CD4-positive, alpha-beta T cell treated with Interferon alpha-2 for 1 hour (primary cell): ENCODE results near the gene EFNA3.

ENCODE experiments used
- DNase-seq, 2 donors: peaks; one replicate each; pipeline ENCODE4 v3.0.0-alpha.2; 2020 to 2022

EFNA3 gene

DNA sequence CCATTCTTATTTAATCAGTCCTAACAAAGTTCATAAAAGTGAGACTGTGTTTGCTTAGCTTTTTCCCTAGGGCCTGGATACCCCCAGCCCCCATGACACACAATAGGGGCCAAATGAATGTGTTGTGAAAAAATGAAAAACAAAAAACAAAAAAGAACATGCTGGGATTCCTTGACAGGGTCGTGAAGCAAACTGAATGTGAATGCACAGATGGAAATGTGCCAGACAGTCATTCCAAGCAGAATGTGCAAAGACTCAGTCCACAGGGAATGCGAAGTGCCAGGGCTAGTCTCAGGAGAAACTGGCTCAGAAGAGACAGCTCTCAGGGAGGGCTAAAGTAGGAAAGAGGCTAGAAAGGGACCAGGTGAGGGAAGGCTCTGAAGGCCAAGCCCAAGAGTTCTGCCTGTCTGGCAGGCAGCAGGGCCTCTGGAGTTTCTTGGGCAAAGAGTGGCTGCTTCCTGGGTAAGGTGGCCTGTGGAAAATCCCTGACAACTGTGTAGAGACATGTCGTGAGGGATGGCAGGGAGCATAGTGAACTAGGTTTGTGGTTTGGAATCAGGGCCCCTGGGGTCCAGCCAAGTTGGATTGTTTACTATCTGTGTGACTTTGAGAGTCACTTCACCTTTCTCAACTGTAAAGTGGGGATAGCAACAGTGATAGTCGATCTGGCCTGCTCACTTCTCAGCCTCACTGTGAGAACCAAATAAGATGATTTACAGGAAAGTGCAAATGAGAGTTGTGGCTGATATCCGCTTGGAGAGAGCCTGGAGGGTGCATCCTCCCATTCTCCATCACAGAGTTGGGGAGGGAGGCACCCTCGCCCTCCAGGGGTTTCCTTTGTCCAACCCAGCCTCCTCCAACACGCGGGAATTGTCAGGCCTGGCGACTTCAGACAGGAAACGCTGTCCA, 28.7 kb upstream of the EFNA3 start:
- DNase-seq: no peak

DNA sequence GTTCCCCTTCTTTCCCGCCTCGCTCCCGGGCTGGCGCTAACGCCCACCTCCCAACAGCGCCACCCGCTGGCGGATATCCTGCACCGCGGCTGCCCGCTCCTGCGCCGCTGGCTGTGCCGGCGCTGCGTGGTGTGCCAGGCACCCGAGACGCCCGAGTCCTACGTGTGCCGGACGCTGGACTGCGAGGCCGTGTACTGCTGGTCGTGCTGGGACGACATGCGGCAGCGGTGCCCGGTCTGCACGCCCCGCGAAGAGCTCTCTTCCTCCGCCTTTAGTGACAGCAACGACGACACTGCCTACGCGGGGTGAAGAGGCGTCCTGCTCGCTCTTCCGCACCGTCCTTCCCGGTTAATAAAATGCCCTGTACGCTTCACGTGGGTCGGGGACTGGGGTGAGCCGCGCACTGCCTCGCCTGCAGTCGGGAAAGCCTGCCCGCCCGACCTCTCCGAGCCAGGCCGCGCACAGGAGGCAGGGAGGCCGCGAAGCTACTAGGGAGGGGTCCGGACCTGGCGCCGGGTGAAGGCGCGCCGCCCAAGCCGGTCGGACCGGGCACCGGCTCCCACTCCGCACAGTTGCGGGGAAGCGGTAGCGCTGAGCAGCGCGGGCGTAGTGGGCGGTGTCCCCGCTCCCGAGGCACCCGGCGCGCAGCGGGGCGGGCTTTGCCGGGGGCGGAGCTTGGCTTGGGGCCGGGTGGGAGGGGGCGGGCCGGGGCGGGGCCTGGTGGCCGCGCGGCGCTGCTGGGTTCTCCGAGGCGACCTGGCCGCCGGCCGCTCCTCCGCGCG, 27.9 kb upstream of the EFNA3 start, which contains the start of gene ADAM15:
TSS of gene ADAM15 (plus strand) at position 757 of the 782 bp plus-strand sequence. CDS start 71 bp downstream, outside the sequence.
- peak; percentile 78 to 88 for DNase-seq

DNA sequence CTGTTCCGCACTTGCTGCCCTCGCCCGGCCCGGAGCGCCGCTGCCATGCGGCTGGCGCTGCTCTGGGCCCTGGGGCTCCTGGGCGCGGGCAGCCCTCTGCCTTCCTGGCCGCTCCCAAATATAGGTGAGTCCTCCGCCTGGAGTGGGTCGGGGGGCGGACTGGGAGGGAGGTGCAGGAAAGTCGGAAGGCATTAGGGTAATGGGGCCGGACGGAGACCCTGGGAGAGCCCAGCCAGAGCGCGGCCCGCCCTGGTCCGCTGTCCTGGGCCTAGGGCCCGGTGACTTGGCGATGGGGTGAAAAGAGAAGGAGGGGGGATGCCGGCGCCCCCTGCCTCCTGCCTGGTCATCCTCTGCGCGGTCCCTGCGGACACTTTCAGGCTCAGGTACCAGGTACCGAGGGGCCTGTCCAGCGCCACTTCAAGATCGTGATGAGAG, 27.3 kb upstream of the EFNA3 start:
- no peak for DNase-seq

DNA sequence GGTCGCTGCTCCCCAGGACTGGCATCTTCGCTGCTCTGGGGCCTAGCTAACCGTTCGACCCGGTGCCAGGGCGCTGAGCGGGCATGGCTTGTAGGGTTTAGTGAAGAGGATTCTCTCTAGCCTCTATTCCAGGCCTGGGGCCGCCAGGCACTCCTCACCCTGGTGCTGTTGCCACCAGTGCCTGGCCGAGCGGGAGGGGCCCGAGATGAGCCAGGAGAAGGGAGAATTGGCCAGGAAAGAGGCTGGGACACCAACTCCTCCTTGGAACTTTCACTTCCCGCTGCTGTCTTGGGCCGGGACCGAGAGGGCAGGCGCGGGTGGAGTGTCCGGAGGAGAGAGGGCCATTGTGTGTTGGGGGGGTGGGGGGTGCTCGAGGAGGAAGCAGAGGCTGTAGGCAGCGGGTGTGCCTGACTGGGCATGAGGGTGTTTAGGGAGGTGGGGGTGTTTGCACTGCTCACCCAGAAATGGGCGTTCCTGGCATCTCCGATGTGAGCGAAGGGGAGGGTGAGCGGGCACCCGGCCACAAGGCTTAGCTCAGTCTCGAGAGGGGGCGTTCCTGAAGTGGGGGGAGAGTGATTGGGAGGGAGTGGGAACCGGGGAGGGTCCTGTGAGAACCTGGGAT, 26.7 kb upstream of the EFNA3 start:
- peak; percentile 49 to 63 for DNase-seq

DNA sequence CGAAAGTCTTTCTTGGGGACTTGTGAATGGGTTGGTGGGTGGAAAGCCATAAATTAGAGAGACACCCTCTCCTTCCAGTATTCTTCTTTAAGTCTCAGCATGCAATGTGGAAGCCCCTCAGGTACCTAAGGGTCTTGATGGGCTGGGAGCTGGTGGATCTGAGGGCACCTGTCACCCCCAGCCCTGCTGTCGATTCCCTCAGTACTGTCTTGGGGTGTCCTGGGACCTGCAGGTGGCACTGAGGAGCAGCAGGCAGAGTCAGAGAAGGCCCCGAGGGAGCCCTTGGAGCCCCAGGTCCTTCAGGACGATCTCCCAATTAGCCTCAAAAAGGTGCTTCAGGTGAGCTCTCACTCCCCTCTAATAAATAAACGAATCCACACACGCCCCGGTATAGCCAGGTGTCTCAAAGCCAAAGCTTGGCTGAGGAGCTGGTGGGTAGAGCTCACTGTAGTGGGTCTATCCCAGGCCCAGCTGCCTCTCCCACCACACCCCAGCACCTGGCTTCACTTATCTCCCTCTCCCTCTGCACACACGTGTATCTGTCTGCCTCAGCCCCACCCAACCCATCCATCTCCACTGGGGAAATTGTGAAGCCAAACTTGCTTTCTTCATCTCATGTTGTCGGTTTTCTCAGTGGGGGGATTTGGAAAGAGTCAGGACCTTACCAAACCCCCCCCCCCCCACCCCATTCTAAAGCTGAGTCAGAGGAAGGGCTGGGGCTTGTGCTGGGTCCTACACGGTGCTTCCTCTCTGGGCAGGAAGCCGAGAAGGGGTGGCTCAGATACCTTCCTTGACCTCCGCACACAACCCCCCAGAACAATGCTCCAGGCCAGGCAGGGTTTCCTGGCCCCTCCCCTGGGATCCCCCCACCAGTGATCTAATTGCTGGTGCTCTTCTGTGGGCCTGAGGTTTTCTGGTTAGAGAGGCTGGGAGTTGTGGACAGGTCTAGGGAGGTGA, 25.9 kb upstream of the EFNA3 start:
- DNase-seq: peak in 1 of 2 donors; percentile 32

DNA sequence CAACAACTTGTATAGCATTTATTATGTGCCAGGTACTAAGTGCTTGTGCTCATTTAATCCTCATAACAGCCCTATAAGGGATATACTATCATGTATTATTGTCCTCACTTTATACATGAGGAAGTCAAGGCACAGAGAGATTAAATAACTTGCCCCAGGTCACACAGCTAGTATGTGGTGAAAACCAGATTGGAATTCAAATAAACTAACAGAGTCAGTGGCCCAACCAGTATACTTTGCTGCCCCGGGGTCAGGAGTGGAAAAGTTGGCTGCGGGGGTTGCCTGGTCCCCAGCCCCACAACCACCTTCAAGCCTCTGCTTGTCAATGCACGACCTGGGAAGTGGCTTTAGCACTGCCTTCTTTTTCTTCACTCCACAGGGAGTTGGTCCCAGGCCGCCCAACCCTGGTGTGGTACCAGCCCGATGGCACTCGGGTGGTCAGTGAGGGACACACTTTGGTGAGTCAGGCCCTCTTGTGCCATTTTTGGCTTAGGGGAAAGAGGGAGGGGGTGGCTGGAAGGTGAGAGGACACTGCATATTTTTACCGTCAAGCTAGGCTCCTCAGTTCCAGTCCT, 25.0 kb upstream of the EFNA3 start:
- no peak for DNase-seq

DNA sequence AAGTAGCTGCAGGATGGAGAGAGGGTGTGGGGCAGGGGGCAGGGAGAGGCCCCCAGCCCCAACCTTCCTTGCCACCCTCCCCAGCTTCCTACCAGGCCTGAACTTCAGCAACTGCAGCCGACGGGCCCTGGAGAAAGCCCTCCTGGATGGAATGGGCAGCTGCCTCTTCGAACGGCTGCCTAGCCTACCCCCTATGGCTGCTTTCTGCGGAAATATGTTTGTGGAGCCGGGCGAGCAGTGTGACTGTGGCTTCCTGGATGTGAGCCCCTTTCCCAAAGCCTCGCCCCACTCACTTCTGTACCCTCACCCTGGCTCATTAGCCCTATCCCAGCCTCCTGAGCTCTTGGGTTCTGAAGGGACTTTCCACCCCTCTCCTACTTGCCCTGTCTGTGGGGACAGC, 21.5 kb upstream of the EFNA3 start:
- no peak for DNase-seq

DNA sequence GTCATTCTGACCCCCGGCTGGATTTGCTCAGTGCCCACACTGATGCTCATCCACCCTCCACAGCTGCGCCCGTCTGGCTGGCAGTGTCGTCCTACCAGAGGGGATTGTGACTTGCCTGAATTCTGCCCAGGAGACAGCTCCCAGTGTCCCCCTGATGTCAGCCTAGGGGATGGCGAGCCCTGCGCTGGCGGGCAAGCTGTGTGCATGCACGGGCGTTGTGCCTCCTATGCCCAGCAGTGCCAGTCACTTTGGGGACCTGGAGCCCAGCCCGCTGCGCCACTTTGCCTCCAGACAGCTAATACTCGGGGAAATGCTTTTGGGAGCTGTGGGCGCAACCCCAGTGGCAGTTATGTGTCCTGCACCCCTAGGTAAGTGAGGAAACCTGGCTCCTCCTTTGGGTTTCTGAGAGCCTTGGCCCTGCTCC, 20.8 kb upstream of the EFNA3 start:
- DNase-seq: no peak

DNA sequence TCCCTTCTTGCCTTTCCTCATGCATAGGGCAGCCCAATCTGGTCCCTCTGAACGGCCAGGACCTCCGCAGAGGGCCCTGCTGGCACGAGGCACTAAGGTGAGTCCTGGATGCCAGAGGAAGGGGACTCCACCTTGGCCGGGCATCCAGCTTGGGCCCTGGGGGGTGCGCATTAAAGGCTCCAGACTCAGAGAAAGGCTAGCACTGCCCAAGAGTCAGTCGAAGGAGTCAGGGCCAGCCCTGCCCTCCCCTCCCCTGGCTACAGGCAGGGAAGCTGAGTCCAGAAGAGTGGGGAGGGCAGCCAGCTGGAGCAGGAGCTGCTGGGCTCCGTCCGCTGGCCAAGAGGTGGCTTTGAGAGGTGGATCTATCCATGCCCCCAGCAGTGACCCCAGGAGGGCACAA, 17.9 kb upstream of the EFNA3 start:
- no peak for DNase-seq

DNA sequence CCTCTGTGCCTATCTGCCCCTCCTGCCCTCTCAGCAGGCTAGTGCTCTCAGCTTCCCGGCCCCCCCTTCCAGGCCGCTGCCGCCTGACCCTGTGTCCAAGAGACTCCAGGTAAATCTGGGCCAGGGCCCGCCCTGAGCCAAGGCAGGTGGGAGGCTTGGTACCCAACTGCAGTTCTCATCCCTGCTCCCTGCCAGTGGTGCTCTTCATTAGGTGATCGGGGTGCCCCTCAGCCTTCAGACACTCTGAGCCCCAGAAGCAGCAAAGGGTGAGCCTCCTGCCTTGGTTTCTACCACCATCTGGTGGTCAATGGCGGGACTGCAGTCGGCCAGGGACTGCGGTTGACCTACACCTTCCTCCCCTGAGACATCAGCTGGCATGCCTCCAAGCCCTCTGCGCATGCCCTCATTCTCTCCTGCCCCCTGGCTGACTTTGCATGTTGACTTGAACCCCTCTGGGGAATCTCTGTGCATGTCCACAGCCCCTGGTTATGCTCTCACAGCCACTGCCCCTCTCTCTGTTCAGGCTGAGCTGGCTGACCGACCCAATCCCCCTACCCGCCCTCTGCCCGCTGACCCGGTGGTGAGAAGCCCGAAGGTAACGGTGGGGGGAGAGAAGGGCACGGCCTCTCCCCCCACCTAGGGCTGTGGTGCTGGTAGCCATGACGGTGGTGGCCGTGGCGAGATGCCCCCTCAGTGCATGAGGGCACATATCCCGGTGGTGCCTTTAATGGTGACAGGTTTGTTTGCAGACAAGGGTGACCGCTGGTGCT, 17.1 kb upstream of the EFNA3 start:
- peak; percentile 94 to 96 for DNase-seq

DNA sequence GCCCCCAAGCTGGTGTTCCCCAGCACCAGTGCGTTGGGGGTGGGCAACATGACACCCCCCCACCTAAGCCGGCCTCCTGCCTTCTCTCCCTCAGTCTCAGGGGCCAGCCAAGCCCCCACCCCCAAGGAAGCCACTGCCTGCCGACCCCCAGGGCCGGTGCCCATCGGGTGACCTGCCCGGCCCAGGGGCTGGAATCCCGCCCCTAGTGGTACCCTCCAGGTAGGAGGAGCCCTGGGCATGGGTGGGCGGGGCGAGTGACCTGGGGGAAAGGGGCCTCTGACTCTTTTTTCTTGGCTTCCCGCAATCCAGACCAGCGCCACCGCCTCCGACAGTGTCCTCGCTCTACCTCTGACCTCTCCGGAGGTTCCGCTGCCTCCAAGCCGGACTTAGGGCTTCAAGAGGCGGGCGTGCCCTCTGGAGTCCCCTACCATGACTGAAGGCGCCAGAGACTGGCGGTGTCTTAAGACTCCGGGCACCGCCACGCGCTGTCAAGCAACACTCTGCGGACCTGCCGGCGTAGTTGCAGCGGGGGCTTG, 16.4 kb upstream of the EFNA3 start:
- no peak for DNase-seq

DNA sequence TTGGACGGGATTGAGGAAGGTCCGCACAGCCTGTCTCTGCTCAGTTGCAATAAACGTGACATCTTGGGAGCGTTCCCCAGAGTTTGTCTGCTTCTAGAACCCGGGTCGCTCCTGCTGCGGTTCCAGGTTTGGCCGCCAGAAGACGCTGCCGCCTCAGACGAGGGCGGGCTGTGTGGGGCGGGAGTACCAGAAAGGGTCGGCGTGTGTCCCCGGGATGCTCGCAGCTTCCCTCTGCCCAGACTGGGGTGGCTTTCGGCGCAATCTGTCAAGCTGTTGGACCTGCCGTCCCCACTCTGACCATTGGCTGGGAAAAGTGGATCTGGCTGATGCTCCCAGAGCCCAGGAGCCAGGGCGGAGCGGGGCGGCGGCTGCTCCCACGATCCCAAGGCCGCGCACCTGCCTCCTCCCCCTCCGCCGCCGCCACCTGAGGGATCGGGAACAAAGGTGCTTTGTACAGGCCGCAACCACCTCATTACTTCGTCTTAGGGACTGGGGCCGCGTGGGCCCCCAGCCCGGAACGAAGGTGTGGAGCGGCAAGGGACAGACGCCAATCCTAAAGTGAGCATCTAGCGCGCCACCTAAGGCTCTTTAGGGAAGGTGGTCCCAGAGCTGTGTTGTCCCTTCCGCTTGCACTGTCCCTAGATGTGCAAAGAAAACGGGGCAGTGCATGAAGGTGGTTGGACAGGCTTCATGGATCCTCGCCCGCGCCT, 15.8 kb upstream of the EFNA3 start:
- DNase-seq: peak; percentile 68 to 80

DNA sequence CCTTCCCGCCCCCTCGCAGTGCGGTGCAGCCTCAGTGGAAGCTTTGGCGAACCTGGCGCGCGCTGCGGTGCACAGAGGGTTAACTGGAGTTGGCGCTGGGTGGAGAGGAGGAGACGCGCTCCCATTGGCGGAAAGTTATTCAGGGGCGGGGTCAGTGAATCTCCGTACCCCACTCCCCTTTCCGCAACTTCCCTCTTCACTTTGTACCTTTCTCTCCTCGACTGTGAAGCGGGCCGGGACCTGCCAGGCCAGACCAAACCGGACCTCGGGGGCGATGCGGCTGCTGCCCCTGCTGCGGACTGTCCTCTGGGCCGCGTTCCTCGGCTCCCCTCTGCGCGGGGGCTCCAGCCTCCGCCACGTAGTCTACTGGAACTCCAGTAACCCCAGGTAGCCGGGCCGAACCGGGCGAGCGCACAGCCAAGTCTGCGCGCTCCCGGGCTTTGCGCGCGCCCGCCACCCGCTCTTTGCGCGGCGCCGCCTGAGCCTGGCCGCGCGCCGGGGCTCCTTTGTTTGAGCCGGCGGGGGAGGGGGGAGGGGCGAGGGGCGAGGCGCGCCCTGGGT, 15.0 kb upstream of the EFNA3 start, which contains the start of gene EFNA4:
TSS of gene EFNA4 (plus strand) at position 191 of the 561 bp plus-strand sequence. CDS start at position 275, 84 bp downstream.
- peak; percentile 85 to 88 for DNase-seq

DNA sequence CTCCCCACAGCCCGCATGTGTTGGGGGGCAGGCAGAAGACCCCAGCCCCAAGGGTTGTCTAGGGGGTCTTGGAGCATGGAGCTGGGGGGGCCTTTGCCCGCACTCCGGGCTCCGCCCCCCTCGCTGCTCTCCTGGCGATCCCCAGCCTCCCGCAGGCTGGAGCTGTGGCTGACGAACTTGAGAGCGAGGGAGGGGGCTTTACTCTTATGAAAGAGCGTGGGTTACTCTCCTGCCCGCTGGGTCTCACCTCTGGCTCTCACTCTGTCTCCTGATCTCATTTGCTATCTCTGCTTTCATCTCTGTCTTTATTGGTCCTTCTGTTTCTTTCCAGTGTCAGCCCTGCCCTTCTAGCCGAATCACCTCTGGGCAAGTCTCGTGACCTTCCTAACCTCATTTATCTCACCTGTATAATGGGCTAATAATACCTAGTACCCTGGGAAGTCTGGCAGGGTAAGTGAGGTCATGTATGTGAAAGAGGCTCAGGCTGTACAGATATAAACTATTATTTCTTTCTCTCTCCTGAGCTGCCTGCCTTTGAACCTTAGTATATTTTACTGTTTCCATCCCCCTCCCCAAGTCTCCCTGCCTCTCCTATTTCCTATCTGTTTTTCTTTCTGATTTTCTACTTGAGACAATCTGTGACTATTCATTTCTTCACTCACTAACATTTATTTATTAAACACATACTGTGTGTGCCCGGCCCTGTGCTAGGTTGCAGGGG, 14.4 kb upstream of the EFNA3 start:
- peak in 1 of 2 donors; percentile 47 for DNase-seq

DNA sequence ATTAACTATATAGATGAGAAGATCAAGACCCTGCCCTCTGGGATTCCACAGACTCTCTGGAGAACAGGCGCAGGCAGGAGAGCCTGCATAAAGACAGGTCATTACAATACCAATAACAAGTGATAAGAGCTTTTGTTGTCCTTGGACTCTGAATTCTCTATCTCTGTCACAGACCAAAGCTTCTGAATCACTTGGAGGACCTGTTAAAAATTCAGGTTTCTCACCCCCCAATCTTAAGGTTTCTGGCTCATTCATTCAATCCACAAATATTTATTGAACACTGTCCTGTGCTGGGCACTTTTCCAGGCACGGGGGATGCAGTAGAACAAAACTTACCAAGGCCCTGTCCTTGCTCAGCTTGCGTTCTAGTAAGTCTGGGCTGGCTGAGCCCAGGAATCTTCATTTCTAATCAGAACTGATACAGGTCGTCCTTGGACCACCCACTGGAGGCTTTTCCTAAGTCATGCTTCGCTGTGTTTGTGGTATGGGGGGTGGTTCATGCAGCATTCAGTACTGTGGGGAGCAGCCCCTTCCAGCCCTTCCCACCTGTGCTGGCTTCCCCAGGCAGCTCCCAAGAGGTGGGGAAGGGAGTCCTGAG, 13.7 kb upstream of the EFNA3 start:
- DNase-seq: no peak

DNA sequence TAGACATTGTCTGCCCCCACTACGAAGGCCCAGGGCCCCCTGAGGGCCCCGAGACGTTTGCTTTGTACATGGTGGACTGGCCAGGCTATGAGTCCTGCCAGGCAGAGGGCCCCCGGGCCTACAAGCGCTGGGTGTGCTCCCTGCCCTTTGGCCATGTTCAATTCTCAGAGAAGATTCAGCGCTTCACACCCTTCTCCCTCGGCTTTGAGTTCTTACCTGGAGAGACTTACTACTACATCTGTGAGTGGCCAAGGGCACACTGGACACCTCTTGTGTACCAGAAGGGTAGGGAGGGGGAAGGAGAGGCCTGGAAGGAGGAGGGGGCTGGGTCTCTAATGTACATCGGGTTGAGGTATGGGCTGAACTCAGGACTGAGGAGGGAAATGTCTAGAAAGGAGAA, 11.9 kb upstream of the EFNA3 start:
- DNase-seq: no peak

DNA sequence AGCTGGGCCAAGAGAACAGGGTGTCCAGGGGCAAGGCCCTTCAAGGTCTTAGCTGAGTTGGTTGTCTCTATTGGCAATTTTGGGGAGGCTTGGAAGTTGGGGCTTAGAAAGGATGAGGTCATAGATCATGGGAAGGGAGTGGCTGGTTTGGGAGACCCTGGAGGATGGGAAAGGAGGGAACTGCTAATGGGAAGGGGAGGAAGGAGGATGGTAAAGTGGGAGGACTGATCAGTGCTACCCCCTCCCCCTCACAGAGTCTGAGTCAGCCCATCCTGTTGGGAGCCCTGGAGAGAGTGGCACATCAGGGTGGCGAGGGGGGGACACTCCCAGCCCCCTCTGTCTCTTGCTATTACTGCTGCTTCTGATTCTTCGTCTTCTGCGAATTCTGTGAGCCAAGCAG, 10.0 kb upstream of the EFNA3 start:
- no peak for DNase-seq

DNA sequence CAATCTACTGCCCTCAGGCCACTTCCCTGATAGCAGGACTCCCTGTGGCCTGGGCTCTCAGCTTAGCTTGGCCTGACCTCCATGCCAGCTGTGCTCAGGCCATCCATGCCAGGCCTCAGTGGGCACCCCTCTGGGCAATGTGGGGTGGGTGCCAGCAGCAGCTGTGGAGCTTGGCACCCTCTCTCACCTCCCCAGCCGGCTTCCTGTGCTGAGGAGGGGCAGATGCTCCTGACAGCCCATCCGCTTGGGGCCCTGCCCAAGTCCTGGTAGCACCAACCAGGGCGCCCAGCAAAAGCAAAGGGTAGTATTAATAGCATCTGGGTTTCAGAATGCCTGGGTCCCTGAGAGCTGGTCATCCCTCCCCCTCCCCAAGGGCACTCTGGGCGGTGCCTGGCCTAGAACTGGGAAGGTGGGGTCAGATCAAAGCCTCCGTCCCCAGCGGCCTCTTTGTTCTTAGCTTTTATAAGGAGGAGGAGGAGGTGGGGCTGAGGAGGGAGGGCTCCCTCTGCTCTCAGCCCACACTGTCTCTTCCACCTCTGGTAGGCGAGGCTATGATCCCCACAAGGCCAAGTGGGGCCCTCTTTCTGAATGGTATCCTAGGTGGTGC, 9.0 kb upstream of the EFNA3 start:
- no peak for DNase-seq
